ENCODE measurements around the gene CHFR.

GRCh38 chr12:132869551-132869950 lies 17.9 kb downstream of the CHFR start:
- TF ChIP-seq CTCF (IDR thresholded peaks at IDR 0.05): no peak
- no peak for TF ChIP-seq POLR2A (IDR thresholded peaks at IDR 0.05)

All from vagina (tissue), 2 donors.